ENCODE results near the gene OXER1.

- TF ChIP-seq, protein P1, sequence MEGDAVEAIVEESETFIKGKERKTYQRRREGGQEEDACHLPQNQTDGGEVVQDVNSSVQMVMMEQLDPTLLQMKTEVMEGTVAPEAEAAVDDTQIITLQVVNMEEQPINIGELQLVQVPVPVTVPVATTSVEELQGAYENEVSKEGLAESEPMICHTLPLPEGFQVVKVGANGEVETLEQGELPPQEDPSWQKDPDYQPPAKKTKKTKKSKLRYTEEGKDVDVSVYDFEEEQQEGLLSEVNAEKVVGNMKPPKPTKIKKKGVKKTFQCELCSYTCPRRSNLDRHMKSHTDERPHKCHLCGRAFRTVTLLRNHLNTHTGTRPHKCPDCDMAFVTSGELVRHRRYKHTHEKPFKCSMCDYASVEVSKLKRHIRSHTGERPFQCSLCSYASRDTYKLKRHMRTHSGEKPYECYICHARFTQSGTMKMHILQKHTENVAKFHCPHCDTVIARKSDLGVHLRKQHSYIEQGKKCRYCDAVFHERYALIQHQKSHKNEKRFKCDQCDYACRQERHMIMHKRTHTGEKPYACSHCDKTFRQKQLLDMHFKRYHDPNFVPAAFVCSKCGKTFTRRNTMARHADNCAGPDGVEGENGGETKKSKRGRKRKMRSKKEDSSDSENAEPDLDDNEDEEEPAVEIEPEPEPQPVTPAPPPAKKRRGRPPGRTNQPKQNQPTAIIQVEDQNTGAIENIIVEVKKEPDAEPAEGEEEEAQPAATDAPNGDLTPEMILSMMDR (conservative IDR thresholded peaks at IDR 0.05 in 1 of 2, IDR thresholded peaks at IDR 0.05 in 1 of 2; ENCODE audit: extremely low read depth in 1 of 2, insufficient read depth in 1 of 2, low read depth in 1 of 2, low read length in 2 of 2), result no peak
- TF ChIP-seq EZH2 (IDR thresholded peaks at IDR 0.05; ENCODE audit: borderline replicate concordance, low read length), result no peak
Observed at GRCh38 chr2:42769583-42770287, 5.8 kb upstream of the OXER1 start.

Data from mammary epithelial cell (primary cell).